Erythroblast (primary cell): ENCODE measurements around the gene SPOCD1.

ENCODE experiments used
- GATA1 ChIP-seq: IDR thresholded peaks from 2 replicates; pipeline ENCODE4 v1.6.1; 2011; ENCODE audit warnings: low read depth, mild to moderate bottlenecking, control low read depth, low read length, moderate library complexity
- POLR2A ChIP-seq: IDR thresholded peaks from 2 replicates; pipeline ENCODE4 v1.6.1; 2011; ENCODE audit warnings: mild to moderate bottlenecking, low read length

- TF ChIP-seq POLR2A (no peak), GATA1 (no peak)
Observed at GRCh38 chr1:31779687-31780086, 36.1 kb downstream of the SPOCD1 start.
